Pancreas (tissue), 10 donors: ENCODE data around the gene GABBR2. TPM values are rescaled to one million over a fixed set of nuclear protein-coding genes. Genes with fewer than 3 reads are reported as not detected.

Experiments
- ATAC-seq, 4 donors: fragments of 200-7000 bp; cut with Tn5 transposase; one replicate each; pipeline versions ENCODE4 v1.8.0 to v1.9.1; 2020; ENCODE audit warnings: mild to moderate bottlenecking in 4 of 4, moderate library complexity in 4 of 4
- DNase-seq, 6 donors: peaks; one replicate each; pipeline ENCODE4 v3.0.0-alpha.2; 2020
- FAIRE-seq: peaks from 2 replicates; lab custom pipeline; 2012; peaks lifted over from hg19 to GRCh38; lab: Jason Lieb, UNC
- H3K27ac ChIP-seq, 4 donors: fragments of 200-600 bp; sonication (generic); 1 replicate in 3 of 4; 2 replicates in 1 of 4; pipeline versions ENCODE4 v1.5.0 to v1.8.0; 2020
- H3K27me3 ChIP-seq, 4 donors: fragments of 200-600 bp; one replicate each; pipeline ENCODE4 v1.8.0; 2021
- H3K36me3 ChIP-seq, 3 donors: fragments of 200-600 bp; sonication (generic) in 1 of 3; one replicate each; pipeline versions ENCODE4 v1.5.0 to v1.8.0; 2020 to 2021
- H3K4me1 ChIP-seq, 3 donors: fragments of 200-600 bp; one replicate each; pipeline ENCODE4 v1.8.0; 2021
- H3K4me3 ChIP-seq, 4 donors: fragments of 200-600 bp; sonication (generic) in 2 of 4; one replicate each; pipeline versions ENCODE4 v1.5.0 to v1.8.0; 2020 to 2021
- H3K9me3 ChIP-seq, 4 donors: fragments of 200-600 bp; one replicate each; pipeline ENCODE4 v1.8.0; 2021
- WGBS, 2 donors: extraction: QIAGEN DNeasy Blood & Tissue Kit; methylation state at CpG; one replicate each; pipeline ENCODE4 v1.1.7; 2013; 5-methylcytosine and 5-hydroxymethylcytosine counted together
- intact Hi-C, 3 donors: fragments of 100-400 bp; cut with DNase I; formaldehyde crosslinking; loops; one replicate each; pipeline versions ENCODE4 v1.11.1 to v1.14.2; 2022
- polyA plus RNA-seq, 2 donors: library from polyadenylated mRNA; stranded (reverse); fragments of 200-250 nt; gene quantifications; one replicate each; pipeline ENCODE4 v1.2.3, GENCODE V29; 2013
- total RNA-seq, 6 donors: library from RNA; stranded (reverse); fragmentation: NEBNext Ultra II Directional in 4 of 6; extraction: Animal tissue kit (Norgen Biotek cat#: 25700) in 4 of 6; gene quantifications; one replicate each; pipeline versions ENCODE4 v1.2.1 to v1.2.4, GENCODE V29; 2021 to 2023
- TF ChIP-seq, protein P1 (sequence below), 4 donors: fragments of 200-600 bp; sonication (generic) in 3 of 4; IDR thresholded peaks; one replicate each; pipeline versions ENCODE4 v1.5.0 to v1.8.0; 2021; ENCODE audit warnings: antibody characterized with exemption in 4 of 4
- donor health status: healthy with polysubstance abuse.
- donor health status: DM: no; HTN: no; CAD: no; lungs with moderate emphysema.
- donor health status: DM: no; HTN: no; CAD: no.
- donor health status: control.
- donor health status: control.
- donor health status: Bipolar disorder and iron deficiency.
- donor health status: DM: yes; HTN: yes; CAD: no.
- donor health status: DM: no; HTN: no; CAD: no.
- donor health status: DM: no; HTN: no; CAD: no.
- donor health status: DM: yes; HTN: yes; CAD: no.

Gene GABBR2
- total and polyA plus RNA-seq, 8 donors, result 0.04 to 0.14 (median 0.07) TPM; not detected in 4

DNA sequence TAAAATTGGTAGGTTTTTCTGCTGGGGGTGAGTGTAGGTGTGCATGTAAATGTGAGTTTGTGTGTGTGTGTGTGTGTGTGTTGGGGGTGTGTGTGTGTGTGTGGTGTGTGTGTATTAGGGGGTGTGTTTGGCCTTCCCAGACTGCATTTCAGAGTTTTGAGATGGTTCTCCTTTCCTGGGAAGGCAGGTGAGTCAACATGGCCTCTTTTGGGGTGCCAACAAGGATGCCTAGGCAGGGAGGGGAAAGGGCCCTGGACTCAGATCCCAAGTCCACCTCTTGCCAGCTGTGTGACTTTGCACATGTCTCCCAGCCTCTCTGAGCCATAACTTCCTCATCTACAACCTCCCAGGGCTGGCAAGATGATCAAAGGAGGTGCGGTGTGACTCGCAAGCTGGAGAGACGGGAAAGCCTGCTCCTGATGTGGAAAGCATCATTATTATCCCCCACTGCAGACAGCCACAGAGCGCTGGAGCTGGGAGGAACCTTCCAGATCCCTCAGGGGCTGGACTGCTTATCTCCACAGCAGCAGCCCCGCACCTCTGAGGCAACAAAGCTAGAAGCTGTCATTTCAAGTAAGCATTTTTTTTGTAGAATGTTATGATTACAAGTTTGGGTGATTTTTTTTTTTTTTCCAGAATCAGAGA lies 389.8 kb downstream of the GABBR2 start:
- TF ChIP-seq, protein P1, sequence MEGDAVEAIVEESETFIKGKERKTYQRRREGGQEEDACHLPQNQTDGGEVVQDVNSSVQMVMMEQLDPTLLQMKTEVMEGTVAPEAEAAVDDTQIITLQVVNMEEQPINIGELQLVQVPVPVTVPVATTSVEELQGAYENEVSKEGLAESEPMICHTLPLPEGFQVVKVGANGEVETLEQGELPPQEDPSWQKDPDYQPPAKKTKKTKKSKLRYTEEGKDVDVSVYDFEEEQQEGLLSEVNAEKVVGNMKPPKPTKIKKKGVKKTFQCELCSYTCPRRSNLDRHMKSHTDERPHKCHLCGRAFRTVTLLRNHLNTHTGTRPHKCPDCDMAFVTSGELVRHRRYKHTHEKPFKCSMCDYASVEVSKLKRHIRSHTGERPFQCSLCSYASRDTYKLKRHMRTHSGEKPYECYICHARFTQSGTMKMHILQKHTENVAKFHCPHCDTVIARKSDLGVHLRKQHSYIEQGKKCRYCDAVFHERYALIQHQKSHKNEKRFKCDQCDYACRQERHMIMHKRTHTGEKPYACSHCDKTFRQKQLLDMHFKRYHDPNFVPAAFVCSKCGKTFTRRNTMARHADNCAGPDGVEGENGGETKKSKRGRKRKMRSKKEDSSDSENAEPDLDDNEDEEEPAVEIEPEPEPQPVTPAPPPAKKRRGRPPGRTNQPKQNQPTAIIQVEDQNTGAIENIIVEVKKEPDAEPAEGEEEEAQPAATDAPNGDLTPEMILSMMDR (IDR thresholded peaks at IDR 0.05), result no peak
- no peak overlapping the region for H3K4me3 ChIP-seq
- WGBS, 2 donors, result 85 to 90% methylated on average over 5 of the region's 5 CpGs
- FAIRE-seq (no peak), DNase-seq (no peak), ATAC-seq (no peak)
- H3K27ac ChIP-seq, result no peak overlapping the region
- H3K4me1 ChIP-seq, result no peaks in the 10 kb centered on the region
- no peaks in the 10 kb centered on the region for H3K27me3 ChIP-seq
- H3K9me3 ChIP-seq, result no peaks in the 10 kb centered on the region
- no peaks in the 10 kb centered on the region for H3K36me3 ChIP-seq
- intact Hi-C loops, result loop anchor here in 1 of 3 donors (5.0 kb wide), 1 partner anchor 453 kb away; no protein-coding TSS in a partner anchor

DNA sequence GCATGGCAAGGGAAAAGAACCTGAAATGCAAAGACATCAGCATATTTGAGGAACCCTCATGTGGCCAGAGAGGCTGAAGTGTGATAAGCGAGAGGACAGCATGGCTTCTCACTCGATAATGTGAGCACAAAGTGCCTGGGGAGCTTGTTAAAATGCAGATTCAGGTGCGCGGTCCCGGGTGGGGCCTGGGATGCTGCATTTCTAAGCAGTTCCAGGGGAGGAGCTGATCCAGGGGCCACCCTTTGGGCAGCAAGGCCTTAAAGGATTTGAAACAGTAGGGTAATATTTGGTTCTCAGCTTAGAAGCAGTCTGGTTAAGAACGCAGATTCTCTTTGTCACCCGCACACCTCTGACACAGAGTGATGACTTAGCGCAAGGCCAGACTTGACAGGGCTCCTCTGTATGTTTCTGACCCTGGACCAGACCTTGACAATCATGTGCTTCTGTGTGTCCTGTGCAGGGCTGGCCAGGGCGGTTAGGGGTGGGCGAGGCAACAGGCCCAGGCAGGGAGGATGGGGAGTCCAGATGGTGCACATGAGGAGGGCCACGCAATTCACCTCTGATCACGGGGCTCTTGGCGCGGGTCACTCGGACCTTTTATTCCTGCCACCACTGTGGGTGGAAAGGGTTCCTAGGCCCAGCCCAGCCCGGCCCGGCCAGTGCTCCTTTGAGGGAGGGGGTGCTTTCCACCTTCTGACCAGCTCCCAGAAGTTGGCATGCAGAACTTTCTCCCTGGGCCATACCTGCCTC lies 390.5 kb downstream of the GABBR2 start:
- 90% methylated on average over 17 of the region's 17 CpGs for WGBS, 2 donors
- no peak for DNase-seq
- intact Hi-C loops, result loop anchor here in 1 of 3 donors (5.0 kb wide), 1 partner anchor 454 kb away; no protein-coding TSS in a partner anchor

DNA sequence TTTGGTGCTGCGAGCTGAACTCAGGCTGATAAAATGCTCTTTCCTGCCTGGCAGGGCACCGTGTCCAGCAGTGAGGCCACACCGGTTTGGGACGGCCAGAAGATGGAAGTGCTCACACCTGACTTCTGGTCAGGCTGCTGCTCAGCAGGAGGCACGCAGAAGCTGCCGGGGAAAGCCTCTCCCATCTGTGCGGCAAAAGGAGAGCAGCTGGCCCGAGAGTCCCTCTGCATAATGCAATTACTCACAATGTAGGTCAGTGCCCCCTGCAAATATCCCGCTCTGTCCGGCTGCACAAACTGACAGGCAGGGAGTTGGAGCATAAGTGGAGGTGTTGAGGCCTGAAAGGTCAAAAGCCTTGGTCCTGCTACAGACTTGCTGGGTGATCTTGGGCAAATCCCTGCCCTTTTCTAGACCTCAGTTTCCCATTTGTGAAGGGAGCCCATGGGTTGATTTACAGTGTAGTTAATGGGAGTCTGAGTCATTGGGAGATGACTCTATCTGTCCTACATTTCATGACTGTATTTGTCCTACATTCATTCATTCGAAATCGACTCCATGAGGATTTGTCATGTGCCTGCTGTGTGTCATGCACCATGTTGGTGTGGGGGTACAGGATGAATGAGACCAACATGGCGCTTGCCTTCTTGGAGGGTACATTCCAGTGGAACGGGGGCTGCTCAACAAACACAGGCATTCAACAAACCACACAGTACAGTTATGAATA lies 391.4 kb downstream of the GABBR2 start:
- intact Hi-C loops, result loop anchor here in 1 of 3 donors (5.0 kb wide), 1 partner anchor 455 kb away; no protein-coding TSS in a partner anchor
- FAIRE-seq, result no peak

More for the DNA sequence above, 390.5 kb downstream of the GABBR2 start:
- no peak overlapping the region for H3K4me3 ChIP-seq
- no peaks in the 10 kb centered on the region for H3K4me1 ChIP-seq
- H3K27ac ChIP-seq, result no peak overlapping the region
- FAIRE-seq (no peak), ATAC-seq (no peak)
- TF ChIP-seq, protein P1 (IDR thresholded peaks at IDR 0.05), result no peak
- H3K27me3 ChIP-seq, result no peaks in the 10 kb centered on the region
- H3K9me3 ChIP-seq, result no peaks in the 10 kb centered on the region
- H3K36me3 ChIP-seq, result no peaks in the 10 kb centered on the region

DNA sequence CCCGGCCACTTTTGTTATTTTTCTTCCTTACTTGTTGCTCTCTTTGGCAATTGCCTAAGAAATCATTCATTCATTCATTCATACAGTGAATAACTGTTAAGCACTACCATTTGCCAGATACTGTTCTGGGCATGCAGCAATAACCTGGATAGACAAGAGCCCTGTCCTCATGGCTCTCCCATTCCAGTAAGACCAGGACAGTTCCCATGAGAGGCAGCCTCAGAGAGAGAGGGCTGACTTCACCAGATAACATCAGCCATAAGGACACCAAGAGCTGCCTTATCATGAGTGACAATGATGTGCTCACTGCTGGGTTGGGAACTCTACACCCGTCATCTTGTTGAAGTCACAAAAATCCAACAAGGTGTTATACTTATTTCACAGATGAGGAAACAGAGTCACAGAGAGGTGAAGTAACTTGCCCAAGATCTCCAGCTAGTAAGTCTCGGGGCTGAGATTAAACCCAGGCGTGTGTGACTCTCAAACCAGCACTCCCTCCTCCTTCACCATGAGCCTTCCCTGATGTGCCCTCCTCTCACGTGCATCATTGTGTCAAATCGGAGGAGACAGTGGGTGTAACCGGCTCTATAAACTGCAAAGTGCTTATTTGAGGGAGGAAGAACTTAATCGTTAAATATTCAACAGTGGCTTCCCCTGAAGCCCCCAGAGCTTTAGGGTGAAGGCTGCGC lies 392.1 kb downstream of the GABBR2 start:
- ATAC-seq, result no peak
- no peaks in the 10 kb centered on the region for H3K27me3 ChIP-seq
- H3K9me3 ChIP-seq, result no peaks in the 10 kb centered on the region
- no peak overlapping the region for H3K27ac ChIP-seq
- WGBS, 2 donors, result 81 to 85% methylated on average over 9 of the region's 9 CpGs
- DNase-seq, result no peak
- intact Hi-C loops, result loop anchor here in 1 of 3 donors (5.0 kb wide), 1 partner anchor 456 kb away; no protein-coding TSS in a partner anchor
- H3K36me3 ChIP-seq, result no peaks in the 10 kb centered on the region
- FAIRE-seq, result no peak
- TF ChIP-seq, protein P1 (IDR thresholded peaks at IDR 0.05), result no peak
- H3K4me1 ChIP-seq, result no peaks in the 10 kb centered on the region
- H3K4me3 ChIP-seq, result no peak overlapping the region

More for the DNA sequence above, 391.4 kb downstream of the GABBR2 start:
- Histone ChIP-seq H3K4me1 (no peaks in the 10 kb centered on the region), H3K36me3 (no peaks in the 10 kb centered on the region), H3K27me3 (no peaks in the 10 kb centered on the region), H3K9me3 (no peaks in the 10 kb centered on the region), H3K4me3 (no peak overlapping the region), H3K27ac (no peak overlapping the region)
- peak in 1 of 4 donors; percentile 36 for ATAC-seq
- TF ChIP-seq, protein P1 (IDR thresholded peaks at IDR 0.05), result no peak
- no peak for DNase-seq
- WGBS, 2 donors, result 80 to 83% methylated on average over 14 of the region's 14 CpGs
